Uterus (tissue), 2 donors: ENCODE results near the gene BRINP3.

ENCODE experiments used
- POLR2A ChIP-seq, 2 donors: fragments of 450-650 bp; IDR thresholded peaks; one replicate each; pipeline ENCODE4 v1.6.1; 2016; ENCODE audit warnings: antibody characterized with exemption in 2 of 2, mild to moderate bottlenecking in 1 of 2, moderate library complexity in 1 of 2
- TF ChIP-seq, protein P1 (sequence below), 4 experiments: fragments of 200-600 bp in 2 of 4; fragments of 450-650 bp in 2 of 4; sonication (generic) in 2 of 4; IDR thresholded peaks; one replicate each; pipeline ENCODE4 v1.5.1; 2016 to 2019; ENCODE audit warnings: antibody characterized with exemption in 4 of 4, mild to moderate bottlenecking in 2 of 4, moderate library complexity in 1 of 4

DNA sequence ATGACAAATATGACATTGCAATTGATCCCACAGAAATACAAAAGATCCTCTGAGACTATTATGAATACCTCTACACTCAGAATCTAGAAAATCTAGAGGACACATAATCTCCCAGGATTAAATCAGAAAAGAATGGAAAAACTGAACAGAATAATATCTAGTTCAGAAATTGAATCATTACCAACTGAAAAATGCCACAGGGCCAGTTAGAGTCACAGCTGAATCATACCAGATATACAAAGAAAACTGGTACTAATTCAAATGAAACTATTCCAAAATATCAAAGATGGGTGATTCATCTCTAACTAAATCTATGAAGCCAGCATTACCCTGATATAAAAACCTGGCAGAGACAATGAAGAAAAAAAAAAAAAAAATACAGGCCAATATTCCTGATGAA lies 149.3 kb downstream of the BRINP3 start:
- TF ChIP-seq, protein P1, sequence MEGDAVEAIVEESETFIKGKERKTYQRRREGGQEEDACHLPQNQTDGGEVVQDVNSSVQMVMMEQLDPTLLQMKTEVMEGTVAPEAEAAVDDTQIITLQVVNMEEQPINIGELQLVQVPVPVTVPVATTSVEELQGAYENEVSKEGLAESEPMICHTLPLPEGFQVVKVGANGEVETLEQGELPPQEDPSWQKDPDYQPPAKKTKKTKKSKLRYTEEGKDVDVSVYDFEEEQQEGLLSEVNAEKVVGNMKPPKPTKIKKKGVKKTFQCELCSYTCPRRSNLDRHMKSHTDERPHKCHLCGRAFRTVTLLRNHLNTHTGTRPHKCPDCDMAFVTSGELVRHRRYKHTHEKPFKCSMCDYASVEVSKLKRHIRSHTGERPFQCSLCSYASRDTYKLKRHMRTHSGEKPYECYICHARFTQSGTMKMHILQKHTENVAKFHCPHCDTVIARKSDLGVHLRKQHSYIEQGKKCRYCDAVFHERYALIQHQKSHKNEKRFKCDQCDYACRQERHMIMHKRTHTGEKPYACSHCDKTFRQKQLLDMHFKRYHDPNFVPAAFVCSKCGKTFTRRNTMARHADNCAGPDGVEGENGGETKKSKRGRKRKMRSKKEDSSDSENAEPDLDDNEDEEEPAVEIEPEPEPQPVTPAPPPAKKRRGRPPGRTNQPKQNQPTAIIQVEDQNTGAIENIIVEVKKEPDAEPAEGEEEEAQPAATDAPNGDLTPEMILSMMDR (IDR thresholded peaks at IDR 0.05) = no peak
- TF ChIP-seq POLR2A (IDR thresholded peaks at IDR 0.05) = no peak
